K562 (cell line): ENCODE results near the gene YPEL1. TPM values are rescaled to one million over a fixed set of nuclear protein-coding genes. Genes with fewer than 3 reads are reported as not detected.
A peak's percentile ranks its signal among the peaks of the same experiment; 100 is the strongest.

Source experiments
- CHD1 ChIP-seq: fragments of 200-600 bp; sonication (generic); IDR thresholded peaks from one replicate; pipeline ENCODE4 v1.6.1; 2012; ENCODE audit warnings: mild to moderate bottlenecking, moderate library complexity, low read length, inconsistent platforms
- ERF ChIP-seq: fragments of 450-650 bp; formaldehyde crosslinking; IDR thresholded peaks from 2 replicates; pipeline ENCODE4 v1.4.0; 2020; ENCODE audit warnings: mild to moderate bottlenecking, mixed read lengths
- ETS2 ChIP-seq: IDR thresholded peaks from 2 replicates; pipeline ENCODE4 v1.6.1; 2016; ENCODE audit warnings: borderline replicate concordance, missing genetic modification characterization, mild to moderate bottlenecking, moderate library complexity, missing compliant biosample characterization; ENCODE audit not compliant: poor library complexity, severe bottlenecking
- FIP1L1 ChIP-seq: fragments of 200-400 bp; formaldehyde crosslinking; IDR thresholded peaks from 2 replicates; pipeline ENCODE4 v1.6.1; 2018; ENCODE audit warnings: mild to moderate bottlenecking, low read depth, low read length; ENCODE audit not compliant: poor library complexity, severe bottlenecking
- PCBP1 ChIP-seq: fragments of 200-400 bp; formaldehyde crosslinking; IDR thresholded peaks from 2 replicates; pipeline ENCODE4 v1.6.1; 2018; ENCODE audit warnings: mild to moderate bottlenecking, low read depth, low read length; ENCODE audit not compliant: poor library complexity, severe bottlenecking
- SAFB2 ChIP-seq: fragments of 200-400 bp; formaldehyde crosslinking; IDR thresholded peaks from 2 replicates; pipeline ENCODE4 v1.6.1; 2018; ENCODE audit warnings: borderline replicate concordance, low read length, low read depth, moderate library complexity; ENCODE audit not compliant: severe bottlenecking
- SRSF7 ChIP-seq: fragments of 200-400 bp; formaldehyde crosslinking; optimal IDR thresholded peaks from 2 replicates; pipeline ENCODE3; 2017; ENCODE audit warnings: mild to moderate bottlenecking, low read depth, low read length
- SUPT5H ChIP-seq: fragments of 450-650 bp; IDR thresholded peaks from 2 replicates; pipeline ENCODE4 v1.6.1; 2016
- ZNF175 ChIP-seq: fragments of 200-800 bp; sonication (Bioruptor generic); IDR thresholded peaks from 2 replicates; pipeline ENCODE4 v1.6.1; 2016; ENCODE audit warnings: low read depth, mild to moderate bottlenecking, missing genetic modification characterization, missing compliant biosample characterization
- ZNF253 ChIP-seq: fragments of 250-450 bp; sonication (Bioruptor Pico); conservative IDR thresholded peaks from 2 replicates; pipeline ENCODE4 v1.6.1; 2021; ENCODE audit warnings: mild to moderate bottlenecking
- ZNF57 ChIP-seq: fragments of 450-650 bp; formaldehyde crosslinking; IDR thresholded peaks from 2 replicates; pipeline ENCODE4 v1.4.0; 2020; ENCODE audit warnings: mild to moderate bottlenecking, moderate library complexity
- ZNF778 ChIP-seq: fragments of 450-650 bp; formaldehyde crosslinking; IDR thresholded peaks from 2 replicates; pipeline ENCODE4 v1.4.0; 2020; ENCODE audit warnings: mild to moderate bottlenecking, moderate library complexity
- ZNF830 ChIP-seq: fragments of 250-450 bp; sonication (Bioruptor Pico); IDR thresholded peaks from 2 replicates; pipeline ENCODE4 v1.5.0; 2021; ENCODE audit warnings: mild to moderate bottlenecking
- polyA plus RNA-seq, 8 experiments: library from polyadenylated mRNA; depleted of rRNA in 4 of 8; stranded (reverse) in 5 of 8; unstranded in 3 of 8; fragments of >200 nt; fragmentation: Nextera tagmentation in 2 of 8; fragmentation: Illumina TruSeq in 1 of 8; extraction: Ambion mirVana in 2 of 8; extraction: Trizol in 1 of 8; gene quantifications; 2 replicates each; pipeline versions ENCODE4 v1.2.1 to v1.2.3, GENCODE V29; 2011 to 2014; ENCODE audit warnings: inconsistent platforms in 1 of 8, missing spikeins in 1 of 8
- total RNA-seq, 7 experiments: library from RNA; depleted of rRNA in 6 of 7; stranded (reverse); fragments of >200 nt in 6 of 7; fragmentation: Illumina TruSeq in 2 of 7; extraction: Trizol in 2 of 7; gene quantifications; 2 replicates each; pipeline versions ENCODE4 v1.2.1 to v1.2.3, GENCODE V29; 2011 to 2021; ENCODE audit warnings: low replicate concordance in 1 of 7
- TF ChIP-seq, protein P1 (sequence below): fragments of 450-650 bp; IDR thresholded peaks from 2 replicates; pipeline ENCODE4 v1.6.1; 2016; ENCODE audit warnings: mild to moderate bottlenecking, moderate library complexity
- TF ChIP-seq, protein P2 (sequence below): sonication (generic); formaldehyde crosslinking; IDR thresholded peaks from 2 replicates; pipeline ENCODE4 v1.9.0; 2022; ENCODE audit warnings: mild to moderate bottlenecking, missing genetic modification reagents

YPEL1 gene
- total and polyA plus RNA-seq, 9 of the 15 experiments (the other 6 are each of a cell fraction or from before 2014, with no cell fraction given) = 0.07 to 2.2 (median 0.46) TPM

DNA sequence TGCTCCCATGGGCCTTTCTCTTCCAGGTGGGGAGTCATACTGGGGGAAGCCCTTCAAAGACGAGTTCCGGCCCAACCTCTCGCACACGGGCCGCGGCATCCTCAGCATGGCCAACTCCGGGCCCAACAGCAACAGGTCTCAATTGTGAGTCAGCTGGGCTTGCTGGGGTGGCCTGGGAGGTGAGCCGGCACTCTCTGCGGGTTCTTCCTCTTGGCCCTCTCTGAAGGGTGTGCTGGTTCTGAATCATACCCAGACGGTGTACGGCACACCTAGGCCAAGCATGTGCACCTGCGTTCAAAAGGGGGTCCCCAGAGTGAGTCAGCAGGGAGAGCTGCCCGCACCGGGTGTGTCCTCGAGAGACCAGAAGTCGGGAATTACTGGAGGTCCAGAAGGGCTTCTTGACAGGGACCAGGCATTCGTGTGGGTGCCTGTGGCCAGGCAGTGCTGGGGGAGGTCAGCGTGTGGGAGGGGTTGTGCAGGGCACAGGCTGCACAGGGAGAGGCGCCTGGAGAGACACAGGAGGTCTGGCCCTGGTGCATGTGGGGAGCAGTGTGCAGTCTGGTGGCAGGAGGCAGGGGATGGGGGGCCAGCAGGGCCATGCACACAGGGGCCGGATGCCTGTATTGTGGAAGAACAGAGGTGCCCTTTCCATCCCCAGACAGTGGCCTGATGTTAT lies 46.8 kb downstream of the YPEL1 start (continued):
- TF ChIP-seq, protein P1, sequence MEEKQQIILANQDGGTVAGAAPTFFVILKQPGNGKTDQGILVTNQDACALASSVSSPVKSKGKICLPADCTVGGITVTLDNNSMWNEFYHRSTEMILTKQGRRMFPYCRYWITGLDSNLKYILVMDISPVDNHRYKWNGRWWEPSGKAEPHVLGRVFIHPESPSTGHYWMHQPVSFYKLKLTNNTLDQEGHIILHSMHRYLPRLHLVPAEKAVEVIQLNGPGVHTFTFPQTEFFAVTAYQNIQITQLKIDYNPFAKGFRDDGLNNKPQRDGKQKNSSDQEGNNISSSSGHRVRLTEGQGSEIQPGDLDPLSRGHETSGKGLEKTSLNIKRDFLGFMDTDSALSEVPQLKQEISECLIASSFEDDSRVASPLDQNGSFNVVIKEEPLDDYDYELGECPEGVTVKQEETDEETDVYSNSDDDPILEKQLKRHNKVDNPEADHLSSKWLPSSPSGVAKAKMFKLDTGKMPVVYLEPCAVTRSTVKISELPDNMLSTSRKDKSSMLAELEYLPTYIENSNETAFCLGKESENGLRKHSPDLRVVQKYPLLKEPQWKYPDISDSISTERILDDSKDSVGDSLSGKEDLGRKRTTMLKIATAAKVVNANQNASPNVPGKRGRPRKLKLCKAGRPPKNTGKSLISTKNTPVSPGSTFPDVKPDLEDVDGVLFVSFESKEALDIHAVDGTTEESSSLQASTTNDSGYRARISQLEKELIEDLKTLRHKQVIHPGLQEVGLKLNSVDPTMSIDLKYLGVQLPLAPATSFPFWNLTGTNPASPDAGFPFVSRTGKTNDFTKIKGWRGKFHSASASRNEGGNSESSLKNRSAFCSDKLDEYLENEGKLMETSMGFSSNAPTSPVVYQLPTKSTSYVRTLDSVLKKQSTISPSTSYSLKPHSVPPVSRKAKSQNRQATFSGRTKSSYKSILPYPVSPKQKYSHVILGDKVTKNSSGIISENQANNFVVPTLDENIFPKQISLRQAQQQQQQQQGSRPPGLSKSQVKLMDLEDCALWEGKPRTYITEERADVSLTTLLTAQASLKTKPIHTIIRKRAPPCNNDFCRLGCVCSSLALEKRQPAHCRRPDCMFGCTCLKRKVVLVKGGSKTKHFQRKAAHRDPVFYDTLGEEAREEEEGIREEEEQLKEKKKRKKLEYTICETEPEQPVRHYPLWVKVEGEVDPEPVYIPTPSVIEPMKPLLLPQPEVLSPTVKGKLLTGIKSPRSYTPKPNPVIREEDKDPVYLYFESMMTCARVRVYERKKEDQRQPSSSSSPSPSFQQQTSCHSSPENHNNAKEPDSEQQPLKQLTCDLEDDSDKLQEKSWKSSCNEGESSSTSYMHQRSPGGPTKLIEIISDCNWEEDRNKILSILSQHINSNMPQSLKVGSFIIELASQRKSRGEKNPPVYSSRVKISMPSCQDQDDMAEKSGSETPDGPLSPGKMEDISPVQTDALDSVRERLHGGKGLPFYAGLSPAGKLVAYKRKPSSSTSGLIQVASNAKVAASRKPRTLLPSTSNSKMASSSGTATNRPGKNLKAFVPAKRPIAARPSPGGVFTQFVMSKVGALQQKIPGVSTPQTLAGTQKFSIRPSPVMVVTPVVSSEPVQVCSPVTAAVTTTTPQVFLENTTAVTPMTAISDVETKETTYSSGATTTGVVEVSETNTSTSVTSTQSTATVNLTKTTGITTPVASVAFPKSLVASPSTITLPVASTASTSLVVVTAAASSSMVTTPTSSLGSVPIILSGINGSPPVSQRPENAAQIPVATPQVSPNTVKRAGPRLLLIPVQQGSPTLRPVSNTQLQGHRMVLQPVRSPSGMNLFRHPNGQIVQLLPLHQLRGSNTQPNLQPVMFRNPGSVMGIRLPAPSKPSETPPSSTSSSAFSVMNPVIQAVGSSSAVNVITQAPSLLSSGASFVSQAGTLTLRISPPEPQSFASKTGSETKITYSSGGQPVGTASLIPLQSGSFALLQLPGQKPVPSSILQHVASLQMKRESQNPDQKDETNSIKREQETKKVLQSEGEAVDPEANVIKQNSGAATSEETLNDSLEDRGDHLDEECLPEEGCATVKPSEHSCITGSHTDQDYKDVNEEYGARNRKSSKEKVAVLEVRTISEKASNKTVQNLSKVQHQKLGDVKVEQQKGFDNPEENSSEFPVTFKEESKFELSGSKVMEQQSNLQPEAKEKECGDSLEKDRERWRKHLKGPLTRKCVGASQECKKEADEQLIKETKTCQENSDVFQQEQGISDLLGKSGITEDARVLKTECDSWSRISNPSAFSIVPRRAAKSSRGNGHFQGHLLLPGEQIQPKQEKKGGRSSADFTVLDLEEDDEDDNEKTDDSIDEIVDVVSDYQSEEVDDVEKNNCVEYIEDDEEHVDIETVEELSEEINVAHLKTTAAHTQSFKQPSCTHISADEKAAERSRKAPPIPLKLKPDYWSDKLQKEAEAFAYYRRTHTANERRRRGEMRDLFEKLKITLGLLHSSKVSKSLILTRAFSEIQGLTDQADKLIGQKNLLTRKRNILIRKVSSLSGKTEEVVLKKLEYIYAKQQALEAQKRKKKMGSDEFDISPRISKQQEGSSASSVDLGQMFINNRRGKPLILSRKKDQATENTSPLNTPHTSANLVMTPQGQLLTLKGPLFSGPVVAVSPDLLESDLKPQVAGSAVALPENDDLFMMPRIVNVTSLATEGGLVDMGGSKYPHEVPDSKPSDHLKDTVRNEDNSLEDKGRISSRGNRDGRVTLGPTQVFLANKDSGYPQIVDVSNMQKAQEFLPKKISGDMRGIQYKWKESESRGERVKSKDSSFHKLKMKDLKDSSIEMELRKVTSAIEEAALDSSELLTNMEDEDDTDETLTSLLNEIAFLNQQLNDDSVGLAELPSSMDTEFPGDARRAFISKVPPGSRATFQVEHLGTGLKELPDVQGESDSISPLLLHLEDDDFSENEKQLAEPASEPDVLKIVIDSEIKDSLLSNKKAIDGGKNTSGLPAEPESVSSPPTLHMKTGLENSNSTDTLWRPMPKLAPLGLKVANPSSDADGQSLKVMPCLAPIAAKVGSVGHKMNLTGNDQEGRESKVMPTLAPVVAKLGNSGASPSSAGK = no peak
- no peak for TF ChIP-seq CHD1
- TF ChIP-seq ZNF253 = no peak
- no peak for TF ChIP-seq ERF (CRISPR knock-in tag)
- TF ChIP-seq ZNF778 (CRISPR knock-in tag) = no peak
- peak; percentile 52 for TF ChIP-seq SUPT5H
- 0 out of 2 replicates have a peak, but pooled peaks have one; percentile 6 for TF ChIP-seq ZNF57 (CRISPR knock-in tag)
- TF ChIP-seq PCBP1 = no peak
- TF ChIP-seq FIP1L1 = no peak
- no peak for TF ChIP-seq ZNF830
- no peak for TF ChIP-seq ETS2 (tag)
- no peak for TF ChIP-seq ZNF175 (CRISPR knock-in tag)
- TF ChIP-seq, protein P2, sequence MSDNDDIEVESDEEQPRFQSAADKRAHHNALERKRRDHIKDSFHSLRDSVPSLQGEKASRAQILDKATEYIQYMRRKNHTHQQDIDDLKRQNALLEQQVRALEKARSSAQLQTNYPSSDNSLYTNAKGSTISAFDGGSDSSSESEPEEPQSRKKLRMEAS (CRISPR knock-in tag) = 0 out of 2 replicates have a peak, but pooled peaks have one; percentile 29
- TF ChIP-seq SRSF7 = no peak
- TF ChIP-seq SAFB2 = no peak
